Smooth muscle cell (in vitro differentiated cells): ENCODE measurements around the gene MAPK1IP1L. TPM values are rescaled to one million over a fixed set of nuclear protein-coding genes. Genes with fewer than 3 reads are reported as not detected.

Experiments used
- DNase-seq: peaks from one replicate; lab custom pipeline; 2025; ENCODE audit not compliant: unreplicated experiment; lab: John Stamatoyannopoulos, UW
- H2AFZ ChIP-seq: fragments of 200-600 bp; sonication (generic); 2 replicates; pipeline ENCODE4 v1.6.0; 2016; ENCODE audit warnings: antibody characterized with exemption, low read depth, mild to moderate bottlenecking
- H3F3A ChIP-seq: fragments of 200-600 bp; sonication (generic); 2 replicates; pipeline ENCODE4 v1.6.0; 2017; ENCODE audit warnings: antibody characterized with exemption, low read depth
- H3K27ac ChIP-seq: fragments of 200-600 bp; sonication (generic); 2 replicates; pipeline ENCODE4 v1.5.1; 2016; ENCODE audit warnings: low read depth, mild to moderate bottlenecking
- H3K27me3 ChIP-seq: fragments of 200-600 bp; sonication (generic); 2 replicates; pipeline ENCODE4 v1.6.1; 2016; ENCODE audit warnings: low read depth, mild to moderate bottlenecking
- H3K36me3 ChIP-seq: fragments of 200-600 bp; sonication (generic); 2 replicates; pipeline ENCODE4 v1.5.1; 2016; ENCODE audit warnings: low read depth
- H3K4me1 ChIP-seq: fragments of 200-600 bp; sonication (generic); 2 replicates; pipeline ENCODE4 v1.5.1; 2016; ENCODE audit warnings: low read depth
- H3K4me2 ChIP-seq: fragments of 200-600 bp; sonication (generic); 2 replicates; pipeline ENCODE4 v1.6.0; 2016; ENCODE audit warnings: mild to moderate bottlenecking
- H3K4me3 ChIP-seq: fragments of 200-600 bp; sonication (generic); 2 replicates; pipeline ENCODE4 v1.5.1; 2016; ENCODE audit warnings: mild to moderate bottlenecking
- H3K79me2 ChIP-seq: fragments of 200-600 bp; sonication (generic); 2 replicates; pipeline ENCODE4 v1.6.0; 2016; ENCODE audit warnings: low read depth, mild to moderate bottlenecking
- H3K9ac ChIP-seq: fragments of 200-600 bp; sonication (generic); 2 replicates; pipeline ENCODE4 v1.6.0; 2016; ENCODE audit warnings: low read depth
- H3K9me3 ChIP-seq: fragments of 200-600 bp; sonication (generic); replicated peaks from 2 replicates; pipeline ENCODE4 v1.5.1; 2016; ENCODE audit warnings: low read depth
- H4K20me1 ChIP-seq: fragments of 200-600 bp; sonication (generic); 2 replicates; pipeline ENCODE4 v1.6.0; 2016; ENCODE audit warnings: low read depth
- WGBS: methylation state at CpG from one replicate; pipeline ENCODE4 v1.1.7; 2016; ENCODE audit warnings: low lambda C conversion rate; 5-methylcytosine and 5-hydroxymethylcytosine counted together
- polyA plus RNA-seq: library from polyadenylated mRNA; unstranded; fragments of >200 nt; fragmentation: Nextera tagmentation; extraction: Ambion mirVana; gene quantifications from 2 replicates; pipeline ENCODE4 v1.2.1, GENCODE V29; 2016
- total RNA-seq: library from RNA; depleted of rRNA; stranded (reverse); fragments of >200 nt; gene quantifications from 2 replicates; pipeline ENCODE4 v1.2.3, GENCODE V29; 2014
- TF ChIP-seq, protein P1 (sequence below): fragments of 200-600 bp; sonication (generic); IDR thresholded peaks from 2 replicates; pipeline ENCODE4 v1.5.1; 2017; ENCODE audit warnings: borderline replicate concordance, mild to moderate bottlenecking, antibody characterized with exemption; ENCODE audit not compliant: insufficient read depth, poor library complexity, severe bottlenecking

The MAPK1IP1L gene
- total and polyA plus RNA-seq, 2 experiments from 2014 or later = 89.7 to 109 TPM

- Histone ChIP-seq H3K4me3 (no peak overlapping the region), H2AFZ (no peak overlapping the region), H4K20me1 (no peaks in the 10 kb centered on the region), H3K27me3 (no peaks in the 10 kb centered on the region), H3K36me3 (no peaks in the 10 kb centered on the region), H3K79me2 (no peaks in the 10 kb centered on the region), H3K9ac (no peak overlapping the region), H3F3A (no peaks in the 10 kb centered on the region), H3K4me2 (no peak overlapping the region), H3K27ac (no peak overlapping the region), H3K9me3 (no peaks in the 10 kb centered on the region), H3K4me1 (peaks cover 6% of the 10 kb centered on the region)
- no peak for DNase-seq
- TF ChIP-seq, protein P1, sequence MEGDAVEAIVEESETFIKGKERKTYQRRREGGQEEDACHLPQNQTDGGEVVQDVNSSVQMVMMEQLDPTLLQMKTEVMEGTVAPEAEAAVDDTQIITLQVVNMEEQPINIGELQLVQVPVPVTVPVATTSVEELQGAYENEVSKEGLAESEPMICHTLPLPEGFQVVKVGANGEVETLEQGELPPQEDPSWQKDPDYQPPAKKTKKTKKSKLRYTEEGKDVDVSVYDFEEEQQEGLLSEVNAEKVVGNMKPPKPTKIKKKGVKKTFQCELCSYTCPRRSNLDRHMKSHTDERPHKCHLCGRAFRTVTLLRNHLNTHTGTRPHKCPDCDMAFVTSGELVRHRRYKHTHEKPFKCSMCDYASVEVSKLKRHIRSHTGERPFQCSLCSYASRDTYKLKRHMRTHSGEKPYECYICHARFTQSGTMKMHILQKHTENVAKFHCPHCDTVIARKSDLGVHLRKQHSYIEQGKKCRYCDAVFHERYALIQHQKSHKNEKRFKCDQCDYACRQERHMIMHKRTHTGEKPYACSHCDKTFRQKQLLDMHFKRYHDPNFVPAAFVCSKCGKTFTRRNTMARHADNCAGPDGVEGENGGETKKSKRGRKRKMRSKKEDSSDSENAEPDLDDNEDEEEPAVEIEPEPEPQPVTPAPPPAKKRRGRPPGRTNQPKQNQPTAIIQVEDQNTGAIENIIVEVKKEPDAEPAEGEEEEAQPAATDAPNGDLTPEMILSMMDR = no peak
- 97% methylated on average over 10 of the region's 10 CpGs for WGBS
Measured at GRCh38 chr14:55111122-55111708, 59.8 kb downstream of the MAPK1IP1L start.

- no peaks in the 10 kb centered on the region for H3K9me3 ChIP-seq
- no peak overlapping the region for H2AFZ ChIP-seq
- no peaks in the 10 kb centered on the region for H4K20me1 ChIP-seq
- H3K27ac ChIP-seq = no peak overlapping the region
- WGBS = 81% methylated on average over 2 of the region's 2 CpGs
- DNase-seq = no peak
- no peaks in the 10 kb centered on the region for H3F3A ChIP-seq
- TF ChIP-seq, protein P1 = no peak
- H3K4me1 ChIP-seq = peaks cover 10% of the 10 kb centered on the region
- no peak overlapping the region for H3K4me2 ChIP-seq
- no peaks in the 10 kb centered on the region for H3K79me2 ChIP-seq
- no peak overlapping the region for H3K4me3 ChIP-seq
- no peak overlapping the region for H3K9ac ChIP-seq
- H3K36me3 ChIP-seq = no peaks in the 10 kb centered on the region
- no peaks in the 10 kb centered on the region for H3K27me3 ChIP-seq
Measured at GRCh38 chr14:55114720-55115119, 63.3 kb downstream of the MAPK1IP1L start.

- Histone ChIP-seq H3F3A (no peaks in the 10 kb centered on the region), H4K20me1 (no peaks in the 10 kb centered on the region), H3K4me1 (peaks cover 10% of the 10 kb centered on the region), H3K9ac (no peak overlapping the region), H3K27me3 (no peaks in the 10 kb centered on the region), H3K27ac (no peak overlapping the region), H3K36me3 (no peaks in the 10 kb centered on the region), H2AFZ (no peak overlapping the region), H3K9me3 (no peaks in the 10 kb centered on the region), H3K4me2 (no peak overlapping the region), H3K4me3 (no peak overlapping the region), H3K79me2 (no peaks in the 10 kb centered on the region)
- WGBS = 43% methylated on average over 3 of the region's 3 CpGs
- DNase-seq = no peak
- TF ChIP-seq, protein P1 = no peak
Measured at GRCh38 chr14:55115460-55115859, 64.0 kb downstream of the MAPK1IP1L start.

DNA sequence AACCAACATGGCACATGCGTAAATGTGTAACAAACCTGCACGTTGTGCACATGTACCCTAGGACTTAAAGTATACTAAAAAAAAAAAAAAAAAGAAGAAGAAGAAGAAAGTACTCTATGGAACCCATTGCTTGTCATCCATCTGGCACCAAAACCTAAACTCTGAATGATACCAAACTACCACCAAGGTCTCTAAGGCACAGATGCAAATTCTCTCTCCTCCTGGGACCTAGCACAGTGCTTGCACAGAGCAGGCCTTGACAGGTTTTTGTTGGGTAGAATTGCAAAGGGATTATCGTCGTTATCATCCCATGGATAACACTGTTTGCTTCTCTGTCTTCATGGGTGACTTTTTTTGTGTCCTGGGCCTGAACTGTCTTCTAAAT is 64.4 kb downstream of the MAPK1IP1L start:
- Histone ChIP-seq H2AFZ (no peak overlapping the region), H3K27ac (no peak overlapping the region), H3F3A (no peaks in the 10 kb centered on the region), H3K79me2 (no peaks in the 10 kb centered on the region), H3K27me3 (no peaks in the 10 kb centered on the region), H3K4me1 (peaks cover 10% of the 10 kb centered on the region), H3K4me3 (no peak overlapping the region), H3K9me3 (no peaks in the 10 kb centered on the region), H3K36me3 (no peaks in the 10 kb centered on the region), H3K9ac (no peak overlapping the region), H4K20me1 (no peaks in the 10 kb centered on the region), H3K4me2 (no peak overlapping the region)
- WGBS = 90% methylated on average over 4 of the region's 4 CpGs
- TF ChIP-seq, protein P1 = no peak
- DNase-seq = no peak
